Astrocyte of the hippocampus (primary cell): Measurements from ENCODE around the gene CALD1.
"Not testable (repeated sequence)": the region's sequence is repeated elsewhere in the genome, so short reads cannot be mapped to it uniquely, and the experiment has no call there.

Experiments used
- DNase-seq: peaks from one replicate; pipeline ENCODE4 v3.0.0; 2011; ENCODE audit warnings: low read depth, low spot score

The CALD1 gene

GRCh38 chr7:134946260-134946659, 166.8 kb downstream of the CALD1 start:
- DNase-seq, result no peak

GRCh38 chr7:134947329-134947728, 167.9 kb downstream of the CALD1 start:
- no peak for DNase-seq

- no peak for DNase-seq
These were observed 168.4 kb downstream of the CALD1 start for GRCh38 chr7:134947831-134948230.

DNA sequence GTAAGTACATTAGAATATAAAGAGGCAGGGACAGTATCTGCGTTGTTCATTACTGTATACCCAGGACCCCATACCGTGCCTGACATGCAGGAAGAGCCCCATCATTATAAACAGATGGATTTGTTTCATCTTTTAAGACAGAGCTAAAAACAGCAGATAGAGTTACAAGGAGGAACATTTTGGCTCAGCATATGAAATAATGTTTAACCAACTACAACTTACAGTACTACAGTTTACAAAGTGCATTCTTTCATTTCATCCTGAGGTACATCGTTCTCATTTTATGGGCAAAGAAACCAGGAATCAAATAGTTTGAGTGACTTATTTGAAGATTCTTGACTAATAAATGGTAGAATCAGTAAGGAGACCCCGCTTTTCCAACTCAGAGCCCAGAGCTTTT, 168.8 kb downstream of the CALD1 start:
- DNase-seq, result no peak

- DNase-seq, result no peak
These were observed 169.3 kb downstream of the CALD1 start for GRCh38 chr7:134948736-134949135.

- DNase-seq, result no peak
These were observed 169.7 kb downstream of the CALD1 start for GRCh38 chr7:134949171-134949570.

DNA sequence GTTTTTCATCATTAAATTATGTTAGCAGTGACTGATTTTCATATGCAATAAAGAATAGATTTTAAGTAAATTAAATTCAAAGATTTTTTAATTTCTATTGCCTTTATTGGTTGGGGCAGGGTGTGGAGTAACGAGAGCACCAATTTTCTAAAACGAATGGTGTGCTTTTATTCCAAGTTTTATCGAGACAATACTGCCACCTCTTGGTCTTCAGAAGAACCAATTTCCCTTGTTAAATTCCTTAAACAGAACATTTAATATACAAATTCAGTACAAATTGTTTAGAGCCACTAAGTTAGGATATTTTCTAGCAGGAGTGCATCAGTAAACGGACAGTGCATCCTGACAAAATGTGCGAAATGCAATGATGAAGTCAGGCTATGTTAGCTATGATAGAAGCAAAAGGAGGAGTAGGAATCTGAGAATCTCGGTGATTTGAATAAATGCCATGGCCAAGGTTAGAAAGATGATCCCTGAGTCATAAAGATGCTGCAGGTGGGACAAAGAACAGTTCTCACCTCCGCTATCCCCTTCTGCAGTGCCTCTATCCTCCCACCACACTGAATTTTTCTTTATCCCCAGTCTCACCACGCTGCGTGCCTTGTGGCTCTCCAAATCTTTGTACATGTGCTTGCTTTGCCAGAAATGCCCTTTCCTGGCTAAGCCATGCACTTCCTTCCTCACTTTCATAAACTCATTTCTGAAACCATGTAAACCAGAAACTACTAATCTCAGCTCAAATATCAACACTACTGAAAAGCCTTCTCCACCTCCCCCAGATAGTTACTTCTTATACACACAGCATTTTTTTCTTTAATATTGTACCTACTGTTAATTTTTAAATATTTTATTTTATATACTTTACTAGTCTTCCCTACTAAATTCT, 175.0 kb downstream of the CALD1 start:
- DNase-seq, result no peak

DNA sequence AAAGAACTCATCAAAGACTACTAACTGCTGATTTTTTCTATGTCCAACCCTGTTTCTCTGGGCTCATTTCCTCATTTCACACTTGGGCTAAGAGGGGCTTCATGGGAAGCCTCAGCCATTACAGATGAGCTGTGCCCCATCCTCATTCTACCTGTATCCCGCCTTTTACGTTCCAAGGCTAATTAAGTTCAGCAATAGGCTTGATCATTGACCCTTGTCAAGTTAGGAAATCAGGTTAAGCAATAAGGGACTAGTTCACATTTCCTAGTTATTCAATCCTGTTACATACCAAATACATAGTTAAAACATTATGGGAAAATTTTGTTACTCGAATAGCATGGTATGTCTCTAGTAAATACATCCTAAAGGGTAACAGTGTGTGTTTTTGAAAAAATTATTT, 177.6 kb downstream of the CALD1 start:
- DNase-seq, result no peak

DNA sequence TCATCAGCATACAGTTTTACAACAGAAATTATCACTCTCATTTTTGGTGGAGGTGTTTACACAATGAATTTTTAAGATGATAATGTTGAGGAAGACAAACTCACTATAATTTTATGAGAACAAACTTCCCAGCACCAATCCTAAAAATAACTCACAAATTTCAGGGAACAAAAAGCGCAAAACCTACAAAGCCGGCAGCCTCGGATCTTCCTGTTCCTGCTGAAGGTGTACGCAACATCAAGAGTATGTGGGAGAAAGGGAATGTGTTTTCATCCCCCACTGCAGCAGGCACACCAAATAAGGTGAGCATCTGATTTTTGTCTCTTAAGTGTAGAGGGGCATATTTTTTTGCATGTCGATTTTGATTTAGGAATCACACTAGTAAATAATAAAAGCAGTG, 180.4 kb downstream of the CALD1 start:
- DNase-seq, result no peak

- DNase-seq, result no peak
These were observed 182.9 kb downstream of the CALD1 start for GRCh38 chr7:134962270-134962780.

DNA sequence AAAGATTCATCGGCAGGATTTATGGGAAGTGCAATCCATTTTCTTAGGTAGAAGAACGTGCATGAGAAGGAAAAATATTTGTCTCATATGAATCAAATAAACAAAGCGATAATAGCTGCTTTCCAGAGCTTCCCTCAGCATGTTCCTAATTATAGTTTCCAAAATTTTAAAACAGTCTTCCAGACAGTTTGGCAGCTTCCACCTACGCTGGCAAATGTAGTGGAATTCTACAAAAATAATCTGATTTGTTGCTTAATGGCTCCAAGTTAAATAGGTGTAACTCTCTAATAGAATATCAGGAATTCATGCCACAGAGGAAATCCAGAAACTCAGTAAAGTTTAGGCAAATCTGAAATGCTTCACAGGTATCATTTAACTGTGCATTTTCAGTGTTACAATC, 183.6 kb downstream of the CALD1 start:
- no peak for DNase-seq

DNA sequence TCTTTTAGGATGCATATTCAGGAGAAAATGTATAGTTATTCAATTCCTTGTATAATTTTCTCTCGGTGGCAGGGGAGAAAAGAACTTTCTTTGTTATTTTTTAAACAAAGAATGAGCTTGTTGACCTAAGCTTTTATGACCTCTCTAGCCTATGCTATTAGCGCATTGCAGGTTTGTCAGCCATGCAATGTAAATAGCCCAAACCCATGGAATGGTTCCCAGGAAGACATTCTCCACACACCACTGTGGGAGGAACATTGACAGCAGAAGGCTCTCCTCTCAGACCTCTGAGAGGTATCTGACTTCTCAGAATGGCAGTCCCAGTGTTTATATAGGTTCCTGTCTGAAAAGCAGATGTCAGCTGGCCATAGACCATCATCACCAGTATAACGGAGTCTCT, 187.3 kb downstream of the CALD1 start:
- DNase-seq, result no peak

- DNase-seq, result no peak
These were observed 188.7 kb downstream of the CALD1 start for GRCh38 chr7:134968110-134968509.

GRCh38 chr7:134981645-134982044, 202.2 kb downstream of the CALD1 start:
- DNase-seq, result not testable (repeated sequence)

DNA sequence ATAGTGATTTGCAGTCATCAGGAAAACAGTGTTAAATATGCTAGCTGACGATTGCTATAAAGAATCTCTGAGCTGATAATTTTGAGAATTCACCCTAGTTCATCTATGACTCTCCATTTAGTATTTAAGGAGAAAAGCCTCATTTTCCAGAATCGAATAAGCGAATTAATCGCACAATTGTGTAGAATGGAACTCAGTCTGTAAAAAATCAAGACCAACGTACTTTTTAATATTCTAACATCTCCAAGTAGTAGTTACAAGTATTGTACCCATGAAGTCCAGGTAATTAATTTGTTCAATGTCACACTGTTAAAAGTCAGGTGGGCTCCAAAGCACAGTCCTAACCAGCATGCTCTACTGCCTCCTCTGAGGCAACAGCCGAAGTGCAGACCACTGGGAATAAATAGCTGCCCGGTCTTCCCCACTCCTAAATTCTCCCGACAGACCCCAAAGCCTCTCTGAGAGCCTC, 206.5 kb downstream of the CALD1 start:
- DNase-seq, result no peak

- DNase-seq, result peak; percentile 98
These were observed 207.2 kb downstream of the CALD1 start, which contains the start of gene AGBL3 for GRCh38 chr7:134986363-134987251. AGBL3 (plus strand) TSS chr7:134986508; CDS start chr7:134987934, 1,426 bp downstream.

DNA sequence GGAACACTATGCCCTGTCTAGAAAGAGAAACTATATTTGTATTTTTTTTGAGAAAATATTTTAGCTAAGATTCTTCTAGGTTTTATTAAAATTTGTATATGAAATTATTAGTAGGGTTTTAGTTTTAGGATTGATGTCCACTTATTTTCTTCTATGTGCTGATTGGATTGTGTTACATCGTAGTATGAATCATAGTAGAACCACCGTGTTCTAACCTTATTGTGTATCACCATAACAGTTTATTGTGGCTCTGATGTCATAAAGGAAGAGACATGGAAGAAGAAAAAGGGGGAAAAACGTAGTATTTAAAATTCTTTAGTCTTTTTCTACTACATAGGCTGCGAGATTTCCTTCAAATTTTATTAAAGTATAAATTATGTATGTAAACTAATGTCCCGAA, 208.7 kb downstream of the CALD1 start:
- no peak for DNase-seq

GRCh38 chr7:134991469-134992339, 212.3 kb downstream of the CALD1 start:
- peak; percentile 84 for DNase-seq

DNA sequence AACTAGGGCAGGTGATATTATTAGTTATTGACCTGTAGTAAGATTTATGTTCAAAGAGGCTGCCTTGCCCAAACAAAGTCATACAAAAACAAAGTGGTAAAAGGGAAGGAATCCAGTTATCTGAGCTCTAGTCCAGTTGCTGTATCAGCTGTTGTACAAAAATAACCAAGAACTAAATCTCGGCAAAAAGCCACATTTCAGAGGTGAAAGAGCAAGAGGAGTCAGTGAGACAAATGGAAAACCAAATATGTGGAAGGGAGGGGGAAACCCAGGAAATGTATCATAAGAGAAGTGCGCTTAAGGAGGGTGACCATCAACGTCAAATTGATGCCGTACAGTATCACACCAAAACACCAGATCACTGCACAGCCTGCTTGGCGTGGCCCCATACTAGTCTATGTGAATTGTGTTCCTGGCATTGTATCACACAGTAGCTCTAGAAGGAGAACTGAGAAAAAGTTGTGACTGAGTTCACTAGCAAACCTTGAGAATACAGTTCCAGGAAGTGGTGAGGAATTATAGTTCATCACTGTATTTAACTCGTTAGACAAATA, 213.3 kb downstream of the CALD1 start:
- DNase-seq, result peak; percentile 46

DNA sequence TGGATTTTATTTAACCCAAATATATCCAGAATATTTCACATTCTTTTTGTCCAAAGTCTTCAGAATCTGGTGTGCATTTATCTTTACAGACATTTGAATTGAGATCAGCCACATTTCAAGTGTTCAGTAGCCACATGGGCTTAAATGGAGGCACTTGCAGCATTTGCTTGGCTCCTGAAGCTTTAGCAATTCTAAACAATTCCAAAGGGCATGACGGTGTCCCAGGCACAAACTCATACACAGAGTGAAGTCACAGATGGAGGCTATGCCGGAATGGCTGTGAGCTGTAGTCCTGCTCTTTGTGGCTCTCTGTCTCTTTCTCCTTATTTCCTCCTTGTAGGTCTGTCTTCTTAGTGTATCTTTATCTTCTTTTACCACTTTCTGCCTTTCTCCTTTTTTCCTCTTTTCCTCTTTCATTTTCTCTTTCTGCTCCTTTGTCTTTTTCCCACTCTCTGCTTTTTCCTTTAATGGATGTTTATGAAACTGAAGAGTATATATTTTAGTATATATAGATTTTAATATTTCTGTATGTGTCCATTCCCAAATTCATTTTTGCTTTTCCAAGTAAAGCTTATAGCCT, 214.5 kb downstream of the CALD1 start:
- DNase-seq, result no peak
